HepG2 (cell line): ENCODE measurements around the gene EPB41L2. TPM values are rescaled to one million over a fixed set of nuclear protein-coding genes. Genes with fewer than 3 reads are reported as not detected.

Experiments
- FOXO1 ChIP-seq: sonication (generic); formaldehyde crosslinking; IDR thresholded peaks from 2 replicates; pipeline ENCODE4 v1.4.0; 2020; ENCODE audit warnings: missing genetic modification reagents
- GABPA ChIP-seq, 2 experiments: IDR thresholded peaks; 2 replicates each; pipeline ENCODE4 v1.6.1; 2011 to 2016; ENCODE audit warnings: low read depth in 2 of 2, low read length in 1 of 2, missing biosample characterization in 1 of 2, missing genetic modification characterization in 1 of 2
- GFI1 ChIP-seq: sonication (generic); formaldehyde crosslinking; IDR thresholded peaks from 2 replicates; pipeline ENCODE4 v1.5.0; 2020; ENCODE audit warnings: missing genetic modification reagents, mild to moderate bottlenecking, borderline replicate concordance
- HNRNPUL1 ChIP-seq: fragments of 200-400 bp; formaldehyde crosslinking; IDR thresholded peaks from 2 replicates; pipeline ENCODE4 v1.6.1; 2017; ENCODE audit warnings: low read depth, mild to moderate bottlenecking, low read length, moderate library complexity
- HOXA5 ChIP-seq: sonication (generic); formaldehyde crosslinking; IDR thresholded peaks from 2 replicates; pipeline ENCODE4 v1.4.0; 2020; ENCODE audit warnings: missing genetic modification reagents
- KDM6A ChIP-seq: IDR thresholded peaks from 2 replicates; pipeline ENCODE4 v1.6.1; 2016; ENCODE audit warnings: low read depth
- KLF12 ChIP-seq: sonication (generic); formaldehyde crosslinking; IDR thresholded peaks from 2 replicates; pipeline ENCODE4 v1.4.0; 2020; ENCODE audit warnings: missing genetic modification reagents, borderline replicate concordance
- MXD1 ChIP-seq: sonication (generic); formaldehyde crosslinking; IDR thresholded peaks from 2 replicates; pipeline ENCODE4 v1.4.0; 2020; ENCODE audit warnings: mild to moderate bottlenecking, missing genetic modification reagents
- NR2F6 ChIP-seq, 2 experiments: IDR thresholded peaks; 2 replicates each; pipeline ENCODE4 v1.6.1; 2016; ENCODE audit warnings: antibody characterized with exemption in 1 of 2, mild to moderate bottlenecking in 1 of 2
- PHB2 ChIP-seq: fragments of 450-650 bp; IDR thresholded peaks from 2 replicates; pipeline ENCODE4 v1.6.1; 2018; ENCODE audit not compliant: partially characterized antibody
- RBAK ChIP-seq: sonication (generic); formaldehyde crosslinking; IDR thresholded peaks from 2 replicates; pipeline ENCODE4 v1.5.1; 2020; ENCODE audit warnings: mild to moderate bottlenecking, missing genetic modification reagents
- ZFX ChIP-seq: sonication (generic); formaldehyde crosslinking; IDR thresholded peaks from 2 replicates; pipeline ENCODE4 v1.4.0; 2020; ENCODE audit warnings: mild to moderate bottlenecking, low read depth, missing genetic modification reagents, moderate library complexity
- ZNF296 ChIP-seq: sonication (generic); formaldehyde crosslinking; conservative IDR thresholded peaks from 2 replicates; pipeline ENCODE4 v1.5.0; 2020; ENCODE audit warnings: mild to moderate bottlenecking, missing genetic modification reagents
- ZNF33A ChIP-seq: sonication (generic); formaldehyde crosslinking; IDR thresholded peaks from 2 replicates; pipeline ENCODE4 v1.5.1; 2020; ENCODE audit warnings: missing genetic modification reagents, mild to moderate bottlenecking, moderate library complexity, borderline replicate concordance
- ZNF510 ChIP-seq: sonication (generic); formaldehyde crosslinking; IDR thresholded peaks from 2 replicates; pipeline ENCODE4 v1.4.0; 2020; ENCODE audit warnings: low read depth, mild to moderate bottlenecking, missing genetic modification reagents
- ZNF556 ChIP-seq: sonication (generic); formaldehyde crosslinking; IDR thresholded peaks from 2 replicates; pipeline ENCODE4 v1.4.0; 2020; ENCODE audit warnings: mild to moderate bottlenecking, missing genetic modification reagents, borderline replicate concordance
- ZNF737 ChIP-seq: sonication (generic); formaldehyde crosslinking; IDR thresholded peaks from 2 replicates; pipeline ENCODE4 v1.5.0; 2020; ENCODE audit warnings: missing genetic modification reagents, mild to moderate bottlenecking, borderline replicate concordance
- ZSCAN25 ChIP-seq: sonication (generic); formaldehyde crosslinking; IDR thresholded peaks from 2 replicates; pipeline ENCODE4 v1.8.0; 2022; ENCODE audit warnings: mild to moderate bottlenecking, missing genetic modification reagents
- polyA plus RNA-seq, 8 experiments: library from polyadenylated mRNA; depleted of rRNA in 3 of 8; stranded (reverse) in 7 of 8; unstranded in 1 of 8; fragments of >200 nt; fragmentation: Illumina TruSeq in 4 of 8; extraction: Trizol in 4 of 8; gene quantifications; 2 replicates each; pipeline versions ENCODE4 v1.2.1 to v1.2.3, GENCODE V29; 2011 to 2016; ENCODE audit warnings: low read depth in 4 of 8, missing spikeins in 1 of 8, mixed read lengths in 1 of 8; ENCODE audit not compliant: insufficient read depth in 1 of 8
- total RNA-seq, 5 experiments: library from RNA; depleted of rRNA; stranded (reverse); fragments of >200 nt; fragmentation: Illumina TruSeq; extraction: Trizol; gene quantifications; 2 replicates each; pipeline ENCODE4 v1.2.3, GENCODE V29; 2016; ENCODE audit warnings: low read depth in 1 of 5
- TF ChIP-seq, protein P1 (sequence below): sonication (generic); formaldehyde crosslinking; IDR thresholded peaks from 2 replicates; pipeline ENCODE4 v1.8.0; 2022; ENCODE audit warnings: mild to moderate bottlenecking, missing genetic modification reagents; ENCODE audit not compliant: insufficient replicate concordance
- TF ChIP-seq, protein P2 (sequence below), 2 experiments: sonication (generic) in 1 of 2; formaldehyde crosslinking in 1 of 2; IDR thresholded peaks; 2 replicates each; pipeline versions ENCODE4 v1.4.0 to v1.6.1; 2018 to 2020; ENCODE audit warnings: missing genetic modification reagents in 2 of 2, borderline replicate concordance in 1 of 2, low read depth in 1 of 2, mild to moderate bottlenecking in 1 of 2, missing biosample characterization in 1 of 2
- TF ChIP-seq, protein P3 (sequence below): sonication (generic); formaldehyde crosslinking; IDR thresholded peaks from 2 replicates; pipeline ENCODE4 v1.4.0; 2020; ENCODE audit warnings: mild to moderate bottlenecking, missing genetic modification reagents

Gene EPB41L2
- total and polyA plus RNA-seq, 2 of the 13 experiments (the other 11 are each of a cell fraction or from before 2014, with no cell fraction given): 41.7 to 56.4 TPM

GRCh38 chr6:131065112-131065823 lies 2.2 kb upstream of the EPB41L2 start (continued):
- TF ChIP-seq, protein P1, sequence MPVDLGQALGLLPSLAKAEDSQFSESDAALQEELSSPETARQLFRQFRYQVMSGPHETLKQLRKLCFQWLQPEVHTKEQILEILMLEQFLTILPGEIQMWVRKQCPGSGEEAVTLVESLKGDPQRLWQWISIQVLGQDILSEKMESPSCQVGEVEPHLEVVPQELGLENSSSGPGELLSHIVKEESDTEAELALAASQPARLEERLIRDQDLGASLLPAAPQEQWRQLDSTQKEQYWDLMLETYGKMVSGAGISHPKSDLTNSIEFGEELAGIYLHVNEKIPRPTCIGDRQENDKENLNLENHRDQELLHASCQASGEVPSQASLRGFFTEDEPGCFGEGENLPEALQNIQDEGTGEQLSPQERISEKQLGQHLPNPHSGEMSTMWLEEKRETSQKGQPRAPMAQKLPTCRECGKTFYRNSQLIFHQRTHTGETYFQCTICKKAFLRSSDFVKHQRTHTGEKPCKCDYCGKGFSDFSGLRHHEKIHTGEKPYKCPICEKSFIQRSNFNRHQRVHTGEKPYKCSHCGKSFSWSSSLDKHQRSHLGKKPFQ (CRISPR knock-in tag): no peak
- TF ChIP-seq KDM6A (CRISPR knock-in tag) (no peak; the same call in 1 of the 2 replicates), PHB2 (no peak), HNRNPUL1 (no peak), ZNF510 (CRISPR knock-in tag) (0 out of 2 replicates have a peak, but pooled peaks have one; percentile 41), ZNF33A (CRISPR knock-in tag) (no peak), ZSCAN25 (CRISPR knock-in tag) (0 out of 2 replicates have a peak, but pooled peaks have one; percentile 13), FOXO1 (CRISPR knock-in tag) (peak; percentile 83; the same call in 1 of the 2 replicates), ZNF296 (no peak), KLF12 (CRISPR knock-in tag) (no peak), NR2F6 (IDR thresholded peaks at IDR 0.05) (peak; percentile 77), NR2F6 (CRISPR knock-in tag; IDR thresholded peaks at IDR 0.05) (peak; percentile 83), GFI1 (CRISPR knock-in tag) (peak; percentile 41; the same call in 1 of the 2 replicates), GABPA (IDR thresholded peaks at IDR 0.05; ENCODE audit: low read depth, low read length) (no peak), GABPA (CRISPR knock-in tag; IDR thresholded peaks at IDR 0.05; ENCODE audit: low read depth) (peak; percentile 78; the same call in 1 of the 2 replicates), HOXA5 (no peak), MXD1 (CRISPR knock-in tag) (no peak), ZNF556 (no peak), ZFX (CRISPR knock-in tag) (no peak; the same call in 1 of the 2 replicates), RBAK (CRISPR knock-in tag) (no peak; the same call in 1 of the 2 replicates), ZNF737 (CRISPR knock-in tag) (no peak)
- TF ChIP-seq, protein P2, sequence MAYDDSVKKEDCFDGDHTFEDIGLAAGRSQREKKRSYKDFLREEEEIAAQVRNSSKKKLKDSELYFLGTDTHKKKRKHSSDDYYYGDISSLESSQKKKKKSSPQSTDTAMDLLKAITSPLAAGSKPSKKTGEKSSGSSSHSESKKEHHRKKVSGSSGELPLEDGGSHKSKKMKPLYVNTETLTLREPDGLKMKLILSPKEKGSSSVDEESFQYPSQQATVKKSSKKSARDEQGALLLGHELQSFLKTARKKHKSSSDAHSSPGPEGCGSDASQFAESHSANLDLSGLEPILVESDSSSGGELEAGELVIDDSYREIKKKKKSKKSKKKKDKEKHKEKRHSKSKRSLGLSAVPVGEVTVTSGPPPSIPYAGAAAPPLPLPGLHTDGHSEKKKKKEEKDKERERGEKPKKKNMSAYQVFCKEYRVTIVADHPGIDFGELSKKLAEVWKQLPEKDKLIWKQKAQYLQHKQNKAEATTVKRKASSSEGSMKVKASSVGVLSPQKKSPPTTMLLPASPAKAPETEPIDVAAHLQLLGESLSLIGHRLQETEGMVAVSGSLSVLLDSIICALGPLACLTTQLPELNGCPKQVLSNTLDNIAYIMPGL (CRISPR knock-in tag; IDR thresholded peaks at IDR 0.05; ENCODE audit: borderline replicate concordance in 1 of 2, low read depth in 1 of 2): peak in 1 of 2 experiments; percentile 40; a peak in 1 of 4 replicates
- TF ChIP-seq, protein P3, sequence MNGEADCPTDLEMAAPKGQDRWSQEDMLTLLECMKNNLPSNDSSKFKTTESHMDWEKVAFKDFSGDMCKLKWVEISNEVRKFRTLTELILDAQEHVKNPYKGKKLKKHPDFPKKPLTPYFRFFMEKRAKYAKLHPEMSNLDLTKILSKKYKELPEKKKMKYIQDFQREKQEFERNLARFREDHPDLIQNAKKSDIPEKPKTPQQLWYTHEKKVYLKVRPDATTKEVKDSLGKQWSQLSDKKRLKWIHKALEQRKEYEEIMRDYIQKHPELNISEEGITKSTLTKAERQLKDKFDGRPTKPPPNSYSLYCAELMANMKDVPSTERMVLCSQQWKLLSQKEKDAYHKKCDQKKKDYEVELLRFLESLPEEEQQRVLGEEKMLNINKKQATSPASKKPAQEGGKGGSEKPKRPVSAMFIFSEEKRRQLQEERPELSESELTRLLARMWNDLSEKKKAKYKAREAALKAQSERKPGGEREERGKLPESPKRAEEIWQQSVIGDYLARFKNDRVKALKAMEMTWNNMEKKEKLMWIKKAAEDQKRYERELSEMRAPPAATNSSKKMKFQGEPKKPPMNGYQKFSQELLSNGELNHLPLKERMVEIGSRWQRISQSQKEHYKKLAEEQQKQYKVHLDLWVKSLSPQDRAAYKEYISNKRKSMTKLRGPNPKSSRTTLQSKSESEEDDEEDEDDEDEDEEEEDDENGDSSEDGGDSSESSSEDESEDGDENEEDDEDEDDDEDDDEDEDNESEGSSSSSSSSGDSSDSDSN (CRISPR knock-in tag): peak; percentile 38; the same call in 1 of the 2 replicates
